Bronchus fibroblast of lung (primary cell): ENCODE data around the gene ZNF679. TPM values are rescaled to one million over a fixed set of nuclear protein-coding genes. Genes with fewer than 3 reads are reported as not detected.

Experiments used
- total RNA-seq: library from RNA; depleted of rRNA; stranded (reverse); fragments of >200 nt; gene quantifications from 2 replicates; pipeline ENCODE4 v1.2.3, GENCODE V29; 2015

The ZNF679 gene
- total RNA-seq = not detected in 2 replicates

DNA sequence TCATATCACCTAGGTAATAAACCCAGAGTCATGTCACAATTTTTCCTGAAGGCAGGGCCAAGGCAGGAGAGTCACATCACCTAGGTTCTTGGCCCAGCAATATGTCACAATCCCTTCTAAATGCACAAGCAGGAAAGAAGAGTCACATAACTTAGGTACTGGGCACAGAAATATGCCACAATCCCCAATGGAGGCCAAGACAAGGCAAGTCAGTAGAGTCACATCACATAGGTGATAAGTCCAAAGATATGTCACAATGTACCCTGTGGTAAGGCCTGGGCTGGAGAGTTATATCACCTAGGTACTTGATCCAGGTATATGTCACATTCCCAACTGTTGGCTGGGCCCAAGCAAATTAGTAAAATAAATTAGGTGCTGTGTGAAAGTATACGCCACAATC, at the start of gene ZNF679:
ZNF679 (plus strand) TSS at position 301 of the 400 bp plus-strand sequence. CDS start 20,644 bp downstream, outside the sequence.

DNA sequence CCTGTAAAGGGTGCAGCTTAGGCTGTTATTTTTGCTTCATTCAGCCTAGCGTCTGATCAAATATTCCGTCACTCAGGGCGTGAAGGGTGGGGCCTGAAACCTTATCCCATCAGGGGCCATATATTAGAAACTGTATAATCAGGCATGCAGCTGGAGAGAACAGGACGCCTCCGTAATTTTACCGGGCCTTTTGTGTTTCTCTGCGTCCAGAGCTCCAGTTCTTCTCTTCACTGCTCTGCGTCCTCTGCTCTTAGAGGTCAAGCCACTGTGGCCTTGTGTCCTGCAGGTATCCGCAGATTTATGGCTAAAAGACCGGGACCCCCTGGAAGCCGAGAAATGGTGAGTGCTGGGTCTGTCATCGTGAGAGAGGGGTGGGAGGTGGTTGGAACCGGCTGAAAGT, 21.4 kb upstream of the ZNF679 start, which contains the start of gene ZNF735:
ZNF735 (plus strand) TSS at position 301 of the 400 bp plus-strand sequence; CDS start at position 301, 0 bp downstream.

DNA sequence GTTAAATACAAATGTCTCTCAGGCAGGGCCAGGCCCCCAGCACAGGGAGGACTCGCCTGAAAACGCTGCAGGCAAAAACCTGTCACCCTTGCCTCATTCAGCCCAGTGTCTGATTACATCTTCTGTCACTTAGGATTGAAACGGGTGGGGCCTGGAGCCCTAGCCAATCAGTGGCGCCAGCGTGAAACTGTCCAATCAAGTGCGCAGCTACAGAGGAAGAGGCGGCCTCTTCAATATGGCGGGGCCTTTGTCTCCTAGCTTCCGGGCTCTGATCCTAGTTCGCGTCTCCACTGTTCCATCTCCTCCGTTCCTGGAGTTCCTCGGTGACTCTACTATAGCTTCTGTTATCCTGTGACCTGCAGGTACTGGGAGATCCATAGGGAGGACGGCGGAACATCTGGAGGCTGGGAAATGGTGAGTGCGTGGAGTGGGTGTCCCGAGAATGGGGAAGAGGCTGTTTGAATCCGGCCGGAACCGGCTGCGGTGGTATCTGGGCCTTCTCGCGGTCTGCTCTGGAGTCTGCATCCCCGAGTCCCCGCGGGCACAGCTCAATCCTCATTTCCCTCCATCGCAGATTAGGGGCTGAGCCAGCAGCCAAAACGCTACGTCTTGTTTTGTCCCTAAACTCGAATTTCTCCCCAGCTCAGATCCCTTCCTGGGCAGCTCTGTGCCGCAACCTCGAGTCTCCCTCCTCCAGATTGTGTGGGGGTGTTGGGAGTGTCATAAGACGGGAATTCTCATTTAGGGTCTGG, 85.6 kb downstream of the ZNF679 start, which contains the start of gene ZNF736:
ZNF736 (plus strand) TSS at position 222 of the 752 bp plus-strand sequence; CDS start at position 412, 190 bp downstream.

Other genes with a start within 250 kb of the ZNF679 start
- not detected in 2 replicates for gene ZNF722, start 229.6 kb upstream of the ZNF679 start, total RNA-seq
- not detected in 2 replicates for gene ZNF727, start 183.0 kb upstream of the ZNF679 start, total RNA-seq
- not detected in 2 replicates for gene ZNF735, start 21.3 kb upstream of the ZNF679 start, total RNA-seq
- gene ZNF736, start 85.5 kb downstream of the ZNF679 start, total RNA-seq = 1.9 and 3.0 TPM in 2 replicates